HepG2 (cell line): ENCODE measurements around the gene PDZD7. TPM values are rescaled to one million over a fixed set of nuclear protein-coding genes. Genes with fewer than 3 reads are reported as not detected.

Experiments used
- HMGA1 ChIP-seq: sonication (generic); formaldehyde crosslinking; conservative IDR thresholded peaks from 2 replicates; pipeline ENCODE4 v1.4.0; 2020; ENCODE audit warnings: missing genetic modification reagents
- KLF16 ChIP-seq, 2 experiments: sonication (generic) in 1 of 2; formaldehyde crosslinking in 1 of 2; IDR thresholded peaks; 2 replicates each; pipeline versions ENCODE4 v1.6.1 to v1.8.0; 2016 to 2023; ENCODE audit warnings: missing genetic modification reagents in 2 of 2, missing compliant biosample characterization in 1 of 2
- NCOR1 ChIP-seq: fragments of 200-600 bp; sonication (generic); IDR thresholded peaks from 2 replicates; pipeline ENCODE4 v1.7.0; 2017; ENCODE audit warnings: antibody characterized with exemption, low read length, borderline replicate concordance
- NONO ChIP-seq, 2 experiments: fragments of 450-650 bp in 1 of 2; sonication (generic) in 1 of 2; formaldehyde crosslinking in 1 of 2; IDR thresholded peaks in 1 of 2; conservative IDR thresholded peaks in 1 of 2; 2 replicates each; pipeline versions ENCODE4 v1.6.1 to v1.8.0; 2017 to 2022; ENCODE audit warnings: mild to moderate bottlenecking in 1 of 2, missing genetic modification reagents in 1 of 2, moderate library complexity in 1 of 2
- POLR2G ChIP-seq: fragments of 200-400 bp; formaldehyde crosslinking; IDR thresholded peaks from 2 replicates; pipeline ENCODE4 v1.6.1; 2018; ENCODE audit warnings: mild to moderate bottlenecking, low read depth, low read length, moderate library complexity
- PTBP1 ChIP-seq: fragments of 200-400 bp; formaldehyde crosslinking; IDR thresholded peaks from 2 replicates; pipeline ENCODE4 v1.6.1; 2018; ENCODE audit warnings: low read length, low read depth; ENCODE audit not compliant: poor library complexity, severe bottlenecking
- SOX13 ChIP-seq, 3 experiments: fragments of 450-650 bp in 1 of 3; sonication (generic) in 1 of 3; formaldehyde crosslinking in 1 of 3; IDR thresholded peaks in 2 of 3; conservative IDR thresholded peaks in 1 of 3; 2 replicates each; pipeline versions ENCODE4 v1.5.0 to v1.6.1; 2016 to 2020; ENCODE audit warnings: antibody characterized with exemption in 1 of 3, mild to moderate bottlenecking in 1 of 3, missing compliant biosample characterization in 1 of 3, missing genetic modification reagents in 1 of 3, moderate library complexity in 1 of 3
- ZC3H4 ChIP-seq: sonication (generic); formaldehyde crosslinking; IDR thresholded peaks from 2 replicates; pipeline ENCODE4 v1.4.0; 2020; ENCODE audit warnings: missing genetic modification reagents, borderline replicate concordance
- ZNF331 ChIP-seq: sonication (generic); formaldehyde crosslinking; IDR thresholded peaks from 2 replicates; pipeline ENCODE4 v1.4.0; 2020; ENCODE audit warnings: missing genetic modification reagents
- ZNF432 ChIP-seq: sonication (generic); formaldehyde crosslinking; IDR thresholded peaks from 2 replicates; pipeline ENCODE4 v1.5.0; 2020; ENCODE audit warnings: missing genetic modification reagents, mild to moderate bottlenecking, borderline replicate concordance
- ZNF550 ChIP-seq: sonication (generic); formaldehyde crosslinking; IDR thresholded peaks from 2 replicates; pipeline ENCODE4 v1.4.0; 2020; ENCODE audit warnings: mild to moderate bottlenecking, missing genetic modification reagents, borderline replicate concordance
- ZNF781 ChIP-seq: sonication (generic); formaldehyde crosslinking; IDR thresholded peaks from 2 replicates; pipeline ENCODE4 v1.5.1; 2020; ENCODE audit warnings: borderline replicate concordance, mild to moderate bottlenecking, missing genetic modification reagents; ENCODE audit errors: not compliant biosample characterization
- polyA plus RNA-seq, 8 experiments: library from polyadenylated mRNA; depleted of rRNA in 3 of 8; stranded (reverse) in 7 of 8; unstranded in 1 of 8; fragments of >200 nt; fragmentation: Illumina TruSeq in 4 of 8; extraction: Trizol in 4 of 8; gene quantifications; 2 replicates each; pipeline versions ENCODE4 v1.2.1 to v1.2.3, GENCODE V29; 2011 to 2016; ENCODE audit warnings: low read depth in 4 of 8, missing spikeins in 1 of 8, mixed read lengths in 1 of 8; ENCODE audit not compliant: insufficient read depth in 1 of 8
- total RNA-seq, 5 experiments: library from RNA; depleted of rRNA; stranded (reverse); fragments of >200 nt; fragmentation: Illumina TruSeq; extraction: Trizol; gene quantifications; 2 replicates each; pipeline ENCODE4 v1.2.3, GENCODE V29; 2016; ENCODE audit warnings: low read depth in 1 of 5
- TF ChIP-seq, protein P1 (sequence below): sonication (generic); formaldehyde crosslinking; IDR thresholded peaks from 2 replicates; pipeline ENCODE4 v1.9.0; 2021; ENCODE audit warnings: missing genetic modification reagents, borderline replicate concordance
- TF ChIP-seq, protein P2 (sequence below): sonication (generic); formaldehyde crosslinking; IDR thresholded peaks from 2 replicates; pipeline ENCODE4 v1.8.1; 2023; ENCODE audit warnings: mild to moderate bottlenecking, missing genetic modification reagents
- TF ChIP-seq, protein P3 (sequence below): sonication (generic); formaldehyde crosslinking; IDR thresholded peaks from 2 replicates; pipeline ENCODE4 v1.5.0; 2020; ENCODE audit warnings: mild to moderate bottlenecking, missing genetic modification reagents
- TF ChIP-seq, protein P4 (sequence below): sonication (generic); formaldehyde crosslinking; IDR thresholded peaks from 2 replicates; pipeline ENCODE4 v1.9.0; 2021; ENCODE audit warnings: missing genetic modification reagents, mild to moderate bottlenecking, borderline replicate concordance
- TF ChIP-seq, protein P5 (sequence below): sonication (generic); formaldehyde crosslinking; IDR thresholded peaks from 2 replicates; pipeline ENCODE4 v1.9.0; 2022; ENCODE audit warnings: low read depth, missing genetic modification reagents

Gene PDZD7
- total and polyA plus RNA-seq, 2 of the 13 experiments (the other 11 are each of a cell fraction or from before 2014, with no cell fraction given), result 0.58 to 0.73 TPM

DNA sequence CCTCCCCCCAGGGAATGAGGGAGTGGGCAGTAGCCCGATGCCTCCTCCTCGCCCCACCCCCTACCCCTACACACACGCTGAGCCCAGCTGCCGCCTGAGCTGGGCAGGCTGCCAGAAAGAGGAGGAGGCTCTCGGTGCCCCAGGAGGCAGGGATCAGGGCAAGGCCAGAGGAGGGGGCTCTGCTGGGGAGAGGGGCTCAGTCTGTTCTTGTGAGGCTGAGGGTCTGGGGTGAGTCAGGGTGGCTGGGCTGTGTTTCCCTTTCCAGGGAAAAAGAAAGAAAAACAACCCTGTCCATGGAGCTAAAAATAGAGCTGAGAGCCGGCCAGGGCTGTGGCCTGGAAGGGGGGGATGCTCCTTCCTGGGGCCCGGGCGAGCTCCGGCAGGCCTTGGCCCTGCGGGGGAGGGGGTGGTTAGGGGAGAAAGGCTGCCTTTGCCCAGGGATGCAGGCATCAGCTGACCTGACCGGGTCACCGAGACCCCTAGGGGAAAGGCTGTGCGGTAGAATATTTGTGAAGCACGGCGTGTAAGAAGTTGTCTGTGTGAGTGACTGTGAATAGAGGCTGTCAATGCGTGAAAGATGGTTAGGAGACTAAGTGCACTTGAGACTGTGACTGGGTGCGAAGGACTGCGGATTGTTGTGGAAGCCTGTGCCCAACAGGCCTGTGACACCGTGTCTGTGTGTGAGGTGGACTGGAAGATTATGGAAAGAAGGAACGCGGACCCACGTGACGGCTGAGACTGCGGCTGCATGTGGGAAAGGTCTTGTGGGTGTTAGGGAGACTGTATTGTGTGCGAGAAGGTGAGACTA, 32.5 kb downstream of the PDZD7 start (continued):
- no peak for TF ChIP-seq NONO (IDR thresholded peaks at IDR 0.05)
- TF ChIP-seq NONO (CRISPR knock-in tag; conservative IDR thresholded peaks at IDR 0.05), result peak; percentile 52; the same call in 1 of the 2 replicates
- no peak for TF ChIP-seq HMGA1 (CRISPR knock-in tag)
- TF ChIP-seq POLR2G, result peak; percentile 61
- no peak for TF ChIP-seq SOX13 (IDR thresholded peaks at IDR 0.05)
- no peak for TF ChIP-seq SOX13 (CRISPR knock-in tag; conservative IDR thresholded peaks at IDR 0.05 in 1 of 2, IDR thresholded peaks at IDR 0.05 in 1 of 2)
- TF ChIP-seq, protein P1, sequence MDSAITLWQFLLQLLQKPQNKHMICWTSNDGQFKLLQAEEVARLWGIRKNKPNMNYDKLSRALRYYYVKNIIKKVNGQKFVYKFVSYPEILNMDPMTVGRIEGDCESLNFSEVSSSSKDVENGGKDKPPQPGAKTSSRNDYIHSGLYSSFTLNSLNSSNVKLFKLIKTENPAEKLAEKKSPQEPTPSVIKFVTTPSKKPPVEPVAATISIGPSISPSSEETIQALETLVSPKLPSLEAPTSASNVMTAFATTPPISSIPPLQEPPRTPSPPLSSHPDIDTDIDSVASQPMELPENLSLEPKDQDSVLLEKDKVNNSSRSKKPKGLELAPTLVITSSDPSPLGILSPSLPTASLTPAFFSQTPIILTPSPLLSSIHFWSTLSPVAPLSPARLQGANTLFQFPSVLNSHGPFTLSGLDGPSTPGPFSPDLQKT (CRISPR knock-in tag), result no peak
- TF ChIP-seq, protein P2, sequence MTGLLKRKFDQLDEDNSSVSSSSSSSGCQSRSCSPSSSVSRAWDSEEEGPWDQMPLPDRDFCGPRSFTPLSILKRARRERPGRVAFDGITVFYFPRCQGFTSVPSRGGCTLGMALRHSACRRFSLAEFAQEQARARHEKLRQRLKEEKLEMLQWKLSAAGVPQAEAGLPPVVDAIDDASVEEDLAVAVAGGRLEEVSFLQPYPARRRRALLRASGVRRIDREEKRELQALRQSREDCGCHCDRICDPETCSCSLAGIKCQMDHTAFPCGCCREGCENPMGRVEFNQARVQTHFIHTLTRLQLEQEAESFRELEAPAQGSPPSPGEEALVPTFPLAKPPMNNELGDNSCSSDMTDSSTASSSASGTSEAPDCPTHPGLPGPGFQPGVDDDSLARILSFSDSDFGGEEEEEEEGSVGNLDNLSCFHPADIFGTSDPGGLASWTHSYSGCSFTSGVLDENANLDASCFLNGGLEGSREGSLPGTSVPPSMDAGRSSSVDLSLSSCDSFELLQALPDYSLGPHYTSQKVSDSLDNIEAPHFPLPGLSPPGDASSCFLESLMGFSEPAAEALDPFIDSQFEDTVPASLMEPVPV, result no peak
- TF ChIP-seq, protein P3, sequence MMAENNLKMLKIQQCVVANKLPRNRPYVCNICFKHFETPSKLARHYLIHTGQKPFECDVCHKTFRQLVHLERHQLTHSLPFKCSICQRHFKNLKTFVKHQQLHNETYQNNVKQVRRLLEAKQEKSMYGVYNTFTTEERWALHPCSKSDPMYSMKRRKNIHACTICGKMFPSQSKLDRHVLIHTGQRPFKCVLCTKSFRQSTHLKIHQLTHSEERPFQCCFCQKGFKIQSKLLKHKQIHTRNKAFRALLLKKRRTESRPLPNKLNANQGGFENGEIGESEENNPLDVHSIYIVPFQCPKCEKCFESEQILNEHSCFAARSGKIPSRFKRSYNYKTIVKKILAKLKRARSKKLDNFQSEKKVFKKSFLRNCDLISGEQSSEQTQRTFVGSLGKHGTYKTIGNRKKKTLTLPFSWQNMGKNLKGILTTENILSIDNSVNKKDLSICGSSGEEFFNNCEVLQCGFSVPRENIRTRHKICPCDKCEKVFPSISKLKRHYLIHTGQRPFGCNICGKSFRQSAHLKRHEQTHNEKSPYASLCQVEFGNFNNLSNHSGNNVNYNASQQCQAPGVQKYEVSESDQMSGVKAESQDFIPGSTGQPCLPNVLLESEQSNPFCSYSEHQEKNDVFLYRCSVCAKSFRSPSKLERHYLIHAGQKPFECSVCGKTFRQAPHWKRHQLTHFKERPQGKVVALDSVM, result 0 out of 2 replicates have a peak, but pooled peaks have one; percentile 11
- TF ChIP-seq ZC3H4, result 0 out of 2 replicates have a peak, but pooled peaks have one; percentile 62
- peak; percentile 41 for TF ChIP-seq ZNF781 (CRISPR knock-in tag)
- TF ChIP-seq NCOR1, result no peak
- peak; percentile 52; the same call in 1 of the 2 replicates for TF ChIP-seq ZNF331 (CRISPR knock-in tag)
- TF ChIP-seq, protein P4, sequence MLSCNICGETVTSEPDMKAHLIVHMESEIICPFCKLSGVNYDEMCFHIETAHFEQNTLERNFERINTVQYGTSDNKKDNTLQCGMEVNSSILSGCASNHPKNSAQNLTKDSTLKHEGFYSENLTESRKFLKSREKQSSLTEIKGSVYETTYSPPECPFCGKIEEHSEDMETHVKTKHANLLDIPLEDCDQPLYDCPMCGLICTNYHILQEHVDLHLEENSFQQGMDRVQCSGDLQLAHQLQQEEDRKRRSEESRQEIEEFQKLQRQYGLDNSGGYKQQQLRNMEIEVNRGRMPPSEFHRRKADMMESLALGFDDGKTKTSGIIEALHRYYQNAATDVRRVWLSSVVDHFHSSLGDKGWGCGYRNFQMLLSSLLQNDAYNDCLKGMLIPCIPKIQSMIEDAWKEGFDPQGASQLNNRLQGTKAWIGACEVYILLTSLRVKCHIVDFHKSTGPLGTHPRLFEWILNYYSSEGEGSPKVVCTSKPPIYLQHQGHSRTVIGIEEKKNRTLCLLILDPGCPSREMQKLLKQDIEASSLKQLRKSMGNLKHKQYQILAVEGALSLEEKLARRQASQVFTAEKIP, result no peak
- 0 out of 4 replicates have a peak, but pooled peaks of 1 of the 2 experiments have one; percentile 4 for TF ChIP-seq KLF16 (CRISPR knock-in tag; IDR thresholded peaks at IDR 0.05)
- TF ChIP-seq, protein P5, sequence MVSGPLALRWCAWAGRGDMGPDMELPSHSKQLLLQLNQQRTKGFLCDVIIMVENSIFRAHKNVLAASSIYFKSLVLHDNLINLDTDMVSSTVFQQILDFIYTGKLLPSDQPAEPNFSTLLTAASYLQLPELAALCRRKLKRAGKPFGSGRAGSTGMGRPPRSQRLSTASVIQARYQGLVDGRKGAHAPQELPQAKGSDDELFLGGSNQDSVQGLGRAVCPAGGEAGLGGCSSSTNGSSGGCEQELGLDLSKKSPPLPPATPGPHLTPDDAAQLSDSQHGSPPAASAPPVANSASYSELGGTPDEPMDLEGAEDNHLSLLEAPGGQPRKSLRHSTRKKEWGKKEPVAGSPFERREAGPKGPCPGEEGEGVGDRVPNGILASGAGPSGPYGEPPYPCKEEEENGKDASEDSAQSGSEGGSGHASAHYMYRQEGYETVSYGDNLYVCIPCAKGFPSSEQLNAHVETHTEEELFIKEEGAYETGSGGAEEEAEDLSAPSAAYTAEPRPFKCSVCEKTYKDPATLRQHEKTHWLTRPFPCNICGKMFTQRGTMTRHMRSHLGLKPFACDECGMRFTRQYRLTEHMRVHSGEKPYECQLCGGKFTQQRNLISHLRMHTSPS (CRISPR knock-in tag), result peak; percentile 71
- TF ChIP-seq ZNF550 (CRISPR knock-in tag), result no peak
- no peak for TF ChIP-seq PTBP1
- no peak for TF ChIP-seq ZNF432 (CRISPR knock-in tag)
